Gastroesophageal sphincter (tissue), 3 donors: Measurements from ENCODE around the gene UHRF1.
"Not testable (repeated sequence)": the region's sequence is repeated elsewhere in the genome, so short reads cannot be mapped to it uniquely, and the experiment has no call there.

Experiments
- CTCF ChIP-seq, 4 experiments: fragments of 200-600 bp in 2 of 4; fragments of 450-650 bp in 2 of 4; sonication (generic) in 1 of 4; IDR thresholded peaks; one replicate each; pipeline ENCODE4 v1.5.1; 2017 to 2019; ENCODE audit warnings: antibody characterized with exemption in 4 of 4, mild to moderate bottlenecking in 2 of 4, moderate library complexity in 2 of 4
- EP300 ChIP-seq: sonication (generic); formaldehyde crosslinking; IDR thresholded peaks from one replicate; pipeline ENCODE4 v1.6.1; 2017; ENCODE audit warnings: antibody characterized with exemption, mild to moderate bottlenecking

DNA sequence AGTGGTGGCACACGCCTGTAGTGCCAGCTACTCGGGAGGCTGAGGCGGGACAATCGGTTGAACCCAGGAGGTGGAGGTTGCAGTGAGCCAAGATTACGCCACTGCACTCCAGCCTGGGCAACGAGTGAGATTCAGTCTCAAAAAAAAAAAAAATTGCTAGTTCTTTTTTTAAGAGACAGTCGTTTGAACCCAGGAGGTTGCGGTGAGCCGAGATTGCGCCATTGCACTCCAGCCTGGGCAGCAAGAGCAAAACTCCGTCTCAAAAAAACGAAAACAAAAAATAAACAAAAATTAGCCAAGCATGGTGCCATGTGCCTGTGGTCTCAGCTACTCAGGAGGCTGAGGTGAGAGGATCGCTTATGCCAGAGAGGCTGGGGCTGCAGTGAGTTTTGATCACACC, 8.4 kb upstream of the UHRF1 start:
- not testable (repeated sequence) for TF ChIP-seq CTCF (IDR thresholded peaks at IDR 0.05); EP300
